ENCODE measurements around the gene SLC9A4.

Gene SLC9A4

GRCh38 chr2:102502576-102502975, 29.6 kb downstream of the SLC9A4 start:
- TF ChIP-seq PPARA (CRISPR knock-in tag; IDR thresholded peaks at IDR 0.05; ENCODE audit: borderline replicate concordance) (no peak), TOX (CRISPR knock-in tag; IDR thresholded peaks at IDR 0.05; ENCODE audit: borderline replicate concordance) (no peak), CSDC2 (CRISPR knock-in tag; IDR thresholded peaks at IDR 0.05) (no peak), ZNF565 (CRISPR knock-in tag; conservative IDR thresholded peaks at IDR 0.05; ENCODE audit: low read depth) (no peak), BACH2 (CRISPR knock-in tag; IDR thresholded peaks at IDR 0.05; ENCODE audit: borderline replicate concordance) (no peak), RARB (CRISPR knock-in tag; IDR thresholded peaks at IDR 0.05) (no peak), GLIS3 (CRISPR knock-in tag; IDR thresholded peaks at IDR 0.05) (no peak), ZNF8 (CRISPR knock-in tag; IDR thresholded peaks at IDR 0.05) (no peak), ISL1 (CRISPR knock-in tag; IDR thresholded peaks at IDR 0.05) (no peak), ZFP30 (CRISPR knock-in tag; IDR thresholded peaks at IDR 0.05) (no peak), CSRNP3 (CRISPR knock-in tag; IDR thresholded peaks at IDR 0.05) (no peak), POU6F1 (CRISPR knock-in tag; IDR thresholded peaks at IDR 0.05; ENCODE audit: borderline replicate concordance, low read depth) (no peak), SNAI2 (CRISPR knock-in tag; IDR thresholded peaks at IDR 0.05) (no peak), ZFP3 (CRISPR knock-in tag; IDR thresholded peaks at IDR 0.05) (no peak), OSR1 (CRISPR knock-in tag; IDR thresholded peaks at IDR 0.05) (no peak), TCF4 (CRISPR knock-in tag; IDR thresholded peaks at IDR 0.05; ENCODE audit: borderline replicate concordance) (no peak), ESRRG (CRISPR knock-in tag; IDR thresholded peaks at IDR 0.05) (no peak), ZNF70 (CRISPR knock-in tag; IDR thresholded peaks at IDR 0.05) (no peak), TSHZ2 (CRISPR knock-in tag; IDR thresholded peaks at IDR 0.05) (no peak)
- no peak for ATAC-seq

GRCh38 chr2:102504833-102505232, 31.8 kb downstream of the SLC9A4 start:
- no peak for ATAC-seq
- no peak for TF ChIP-seq PPARA (CRISPR knock-in tag; IDR thresholded peaks at IDR 0.05; ENCODE audit: borderline replicate concordance)
- TF ChIP-seq ZNF70 (CRISPR knock-in tag; IDR thresholded peaks at IDR 0.05), result no peak
- TF ChIP-seq ZNF565 (CRISPR knock-in tag; conservative IDR thresholded peaks at IDR 0.05; ENCODE audit: low read depth), result no peak
- TF ChIP-seq BACH2 (CRISPR knock-in tag; IDR thresholded peaks at IDR 0.05; ENCODE audit: borderline replicate concordance), result no peak
- no peak for TF ChIP-seq TCF4 (CRISPR knock-in tag; IDR thresholded peaks at IDR 0.05; ENCODE audit: borderline replicate concordance)
- TF ChIP-seq ZFP30 (CRISPR knock-in tag; IDR thresholded peaks at IDR 0.05), result no peak
- TF ChIP-seq ZNF8 (CRISPR knock-in tag; IDR thresholded peaks at IDR 0.05), result no peak
- no peak for TF ChIP-seq SNAI2 (CRISPR knock-in tag; IDR thresholded peaks at IDR 0.05)
- no peak for TF ChIP-seq TOX (CRISPR knock-in tag; IDR thresholded peaks at IDR 0.05; ENCODE audit: borderline replicate concordance)
- TF ChIP-seq GLIS3 (CRISPR knock-in tag; IDR thresholded peaks at IDR 0.05), result no peak
- TF ChIP-seq OSR1 (CRISPR knock-in tag; IDR thresholded peaks at IDR 0.05), result no peak
- TF ChIP-seq ARNTL (CRISPR knock-in tag; IDR thresholded peaks at IDR 0.05; ENCODE audit: borderline replicate concordance, low read depth), result no peak
- no peak for TF ChIP-seq ESRRG (CRISPR knock-in tag; IDR thresholded peaks at IDR 0.05)
- no peak for TF ChIP-seq ZC3H10 (CRISPR knock-in tag; IDR thresholded peaks at IDR 0.05)
- no peak for TF ChIP-seq CSDC2 (CRISPR knock-in tag; IDR thresholded peaks at IDR 0.05)
- no peak for TF ChIP-seq TSHZ2 (CRISPR knock-in tag; IDR thresholded peaks at IDR 0.05)
- TF ChIP-seq CSRNP3 (CRISPR knock-in tag; IDR thresholded peaks at IDR 0.05), result no peak
